Transverse colon (tissue), 4 donors: ENCODE measurements around the gene C14orf119. TPM values are rescaled to one million over a fixed set of nuclear protein-coding genes. Genes with fewer than 3 reads are reported as not detected.

ENCODE experiments used
- DNase-seq: peaks from one replicate; pipeline ENCODE4 v3.0.0-alpha.2; 2019
- H3K27ac ChIP-seq, 4 donors: fragments of 200-600 bp; sonication (generic); 2 replicates each; pipeline ENCODE4 v1.5.1; 2016 to 2018; ENCODE audit warnings: inconsistent platforms in 4 of 4
- H3K27me3 ChIP-seq: fragments of 200-600 bp; sonication (generic); 2 replicates; pipeline ENCODE4 v1.5.1; 2017; ENCODE audit warnings: inconsistent platforms
- H3K36me3 ChIP-seq, 4 donors: fragments of 200-600 bp; sonication (generic); 2 replicates each; pipeline ENCODE4 v1.5.1; 2017 to 2019; ENCODE audit warnings: inconsistent platforms in 4 of 4
- H3K4me1 ChIP-seq, 4 donors: fragments of 200-600 bp; sonication (generic); 2 replicates each; pipeline ENCODE4 v1.5.1; 2017 to 2020; ENCODE audit warnings: inconsistent platforms in 4 of 4
- H3K4me3 ChIP-seq, 4 donors: fragments of 200-600 bp; sonication (generic); 1 replicate in 1 of 4; 2 replicates in 3 of 4; pipeline versions ENCODE4 v1.5.1 to v1.6.1; 2017 to 2019; ENCODE audit warnings: inconsistent platforms in 4 of 4
- H3K9me3 ChIP-seq, 2 donors: fragments of 200-600 bp; sonication (generic); 2 replicates each; pipeline ENCODE4 v1.5.1; 2017 to 2019; ENCODE audit warnings: inconsistent platforms in 2 of 2
- EP300 ChIP-seq: sonication (generic); formaldehyde crosslinking; IDR thresholded peaks from one replicate; pipeline ENCODE4 v1.6.1; 2017; ENCODE audit warnings: antibody characterized with exemption, low read depth
- POLR2A ChIP-seq: fragments of 450-650 bp; IDR thresholded peaks from one replicate; pipeline ENCODE4 v1.6.1; 2016; ENCODE audit warnings: antibody characterized with exemption, mild to moderate bottlenecking, moderate library complexity
- POLR2AphosphoS5 ChIP-seq, 3 donors: sonication (generic); formaldehyde crosslinking; IDR thresholded peaks; one replicate each; pipeline ENCODE4 v1.6.1; 2016; ENCODE audit warnings: antibody characterized with exemption in 3 of 3
- WGBS, 2 donors: methylation state at CpG; one replicate each; pipeline ENCODE4 v1.1.5; 2018; ENCODE audit warnings: low coverage in 1 of 2; 5-methylcytosine and 5-hydroxymethylcytosine counted together
- in situ Hi-C, 4 donors: fragments of 200-750 bp; cut with MboI; loops; one replicate each; pipeline versions ENCODE4 v1.15.0 to v1.15.1; 2017; ENCODE audit warnings: low sequenced_read_pairs in 3 of 4, low pct_ligation_motif_present in 1 of 4, low pct_unique_long_range_greater_than_20kb in 1 of 4
- intact Hi-C: fragments of 100-400 bp; cut with DNase I; formaldehyde crosslinking; loops from one replicate; pipeline ENCODE4 v1.15.1; 2023; ENCODE audit warnings: low total_unique reads
- total RNA-seq, 4 donors: library from RNA; depleted of rRNA; stranded (reverse); fragments of >200 nt; gene quantifications; one replicate each; pipeline ENCODE4 v1.1.0, GENCODE V29; 2016
- TF ChIP-seq, protein P1 (sequence below), 5 experiments: fragments of 200-600 bp in 3 of 5; fragments of 450-650 bp in 2 of 5; sonication (generic) in 3 of 5; IDR thresholded peaks; 1 replicate in 2 of 5; 2 replicates in 3 of 5; pipeline ENCODE4 v1.5.1; 2016 to 2017; ENCODE audit warnings: antibody characterized with exemption in 5 of 5, inconsistent platforms in 3 of 5, mild to moderate bottlenecking in 2 of 5, moderate library complexity in 1 of 5

The C14orf119 gene, protein sequence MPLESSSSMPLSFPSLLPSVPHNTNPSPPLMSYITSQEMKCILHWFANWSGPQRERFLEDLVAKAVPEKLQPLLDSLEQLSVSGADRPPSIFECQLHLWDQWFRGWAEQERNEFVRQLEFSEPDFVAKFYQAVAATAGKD
- total RNA-seq, result 10 to 100 TPM in 3 of 4 donors, 1 to 10 TPM in 1; 3.6 to 33.7 (median 32.0) TPM

DNA sequence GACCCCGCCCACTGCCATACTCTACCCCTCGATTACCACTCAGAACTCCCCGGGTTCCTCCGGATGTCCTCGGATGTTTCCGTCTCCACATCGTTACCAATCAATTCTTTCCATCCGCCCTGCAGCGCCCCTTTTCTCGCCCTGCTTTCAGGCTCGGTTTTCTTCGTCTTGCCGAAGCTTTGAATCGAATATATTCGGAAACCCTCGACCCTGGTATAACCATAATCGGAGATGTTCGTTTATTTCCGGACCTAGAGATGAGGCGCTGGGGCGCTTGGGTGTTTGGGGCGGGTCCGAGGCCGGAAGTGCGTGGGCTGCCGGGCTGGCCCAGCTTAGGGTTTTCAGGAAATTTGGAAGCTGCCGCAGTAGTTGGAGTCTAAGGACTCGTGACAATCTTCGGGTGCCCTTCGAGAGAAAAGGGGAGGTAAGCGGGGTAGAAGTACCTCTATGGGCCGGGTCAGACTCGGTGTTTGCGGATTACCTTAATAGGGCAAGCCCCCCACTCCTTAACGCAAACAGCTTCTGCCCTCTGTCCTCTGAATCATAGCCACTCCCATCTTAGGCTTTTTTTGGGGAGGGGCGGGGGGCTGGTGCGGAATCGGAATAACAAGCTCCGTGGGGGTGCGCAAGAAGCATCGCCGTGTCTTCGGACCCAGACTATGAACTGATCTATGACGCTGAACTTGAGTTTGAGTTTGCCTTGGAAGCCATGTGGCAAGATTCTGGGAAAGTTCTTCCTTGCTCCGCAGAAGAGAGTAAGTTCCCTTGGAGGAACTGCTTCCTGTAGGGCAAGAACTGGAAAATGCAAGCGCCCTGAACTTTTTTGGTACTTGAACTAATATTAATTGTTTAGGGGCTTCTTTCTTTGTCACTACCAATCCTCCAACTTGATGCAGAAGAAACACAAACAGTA lies at the start of gene C14orf119:
TSS of gene C14orf119 (plus strand) at position 310 of the 913 bp plus-strand sequence. CDS start 2,154 bp downstream, outside the sequence.
- Histone ChIP-seq H3K27me3 (no peaks in the 10 kb centered on the region), H3K9me3 (no peaks in the 10 kb centered on the region), H3K36me3 (peaks cover 0 to 29% (median 8%) of the 10 kb centered on the region in 4 donors), H3K27ac (peak within 1 kb of the TSS; percentile 94 to 100 (median 98)), H3K4me1 (peaks cover 22 to 39% (median 26%) of the 10 kb centered on the region in 4 donors), H3K4me3 (peak within 1 kb of the TSS; percentile 65 to 93 (median 84))
- intact Hi-C loops (no loop called here), in situ Hi-C loops (no loop called here)
- DNase-seq, result peak; percentile 100
- 0 to 1% methylated on average over 19 to 46 of the region's 46 CpGs for WGBS, 2 donors
- TF ChIP-seq EP300 (no peak), POLR2A (peak; percentile 83), POLR2AphosphoS5 (IDR thresholded peaks at IDR 0.05) (peak; percentile 88 to 89 (median 89))

DNA sequence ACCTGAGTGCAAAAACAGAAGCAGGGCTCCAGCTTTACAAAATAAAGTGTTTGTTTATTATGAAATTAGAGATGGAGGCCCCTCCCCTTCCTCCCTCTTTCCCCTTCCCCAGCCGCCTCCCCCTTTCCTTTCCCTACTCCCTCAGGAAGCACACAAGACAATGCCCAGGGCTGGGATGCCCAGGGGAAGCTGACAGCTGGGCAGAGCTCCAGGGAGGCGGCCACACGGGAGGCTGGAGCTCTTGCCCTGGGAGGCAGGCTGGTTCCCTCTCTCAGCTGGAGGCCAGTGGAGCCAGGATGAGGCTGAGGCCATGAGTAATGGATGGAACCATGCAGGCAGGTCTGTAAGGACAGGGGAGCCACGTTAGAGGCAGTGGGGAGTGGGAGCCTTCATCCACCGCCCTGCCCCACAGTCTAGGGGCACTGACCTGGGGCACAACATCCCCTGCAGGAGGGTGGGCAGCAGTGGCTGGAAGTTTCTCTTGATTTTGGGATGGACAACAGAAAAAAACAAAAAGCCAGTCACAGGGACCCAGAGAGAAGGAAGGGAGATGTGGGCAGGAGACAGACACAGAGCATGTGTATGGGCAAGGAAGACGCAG lies 48.2 kb upstream of the C14orf119 start:
- Histone ChIP-seq H3K4me3 (no peak overlapping the region), H3K27me3 (no peaks in the 10 kb centered on the region), H3K27ac (no peak overlapping the region), H3K36me3 (no peaks in the 10 kb centered on the region), H3K9me3 (no peaks in the 10 kb centered on the region), H3K4me1 (no peaks in the 10 kb centered on the region)
- intact Hi-C loops (no loop called here), in situ Hi-C loops (no loop called here)
- DNase-seq, result no peak
- TF ChIP-seq EP300, result no peak
- TF ChIP-seq POLR2A, result no peak
- TF ChIP-seq, protein P1, sequence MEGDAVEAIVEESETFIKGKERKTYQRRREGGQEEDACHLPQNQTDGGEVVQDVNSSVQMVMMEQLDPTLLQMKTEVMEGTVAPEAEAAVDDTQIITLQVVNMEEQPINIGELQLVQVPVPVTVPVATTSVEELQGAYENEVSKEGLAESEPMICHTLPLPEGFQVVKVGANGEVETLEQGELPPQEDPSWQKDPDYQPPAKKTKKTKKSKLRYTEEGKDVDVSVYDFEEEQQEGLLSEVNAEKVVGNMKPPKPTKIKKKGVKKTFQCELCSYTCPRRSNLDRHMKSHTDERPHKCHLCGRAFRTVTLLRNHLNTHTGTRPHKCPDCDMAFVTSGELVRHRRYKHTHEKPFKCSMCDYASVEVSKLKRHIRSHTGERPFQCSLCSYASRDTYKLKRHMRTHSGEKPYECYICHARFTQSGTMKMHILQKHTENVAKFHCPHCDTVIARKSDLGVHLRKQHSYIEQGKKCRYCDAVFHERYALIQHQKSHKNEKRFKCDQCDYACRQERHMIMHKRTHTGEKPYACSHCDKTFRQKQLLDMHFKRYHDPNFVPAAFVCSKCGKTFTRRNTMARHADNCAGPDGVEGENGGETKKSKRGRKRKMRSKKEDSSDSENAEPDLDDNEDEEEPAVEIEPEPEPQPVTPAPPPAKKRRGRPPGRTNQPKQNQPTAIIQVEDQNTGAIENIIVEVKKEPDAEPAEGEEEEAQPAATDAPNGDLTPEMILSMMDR (IDR thresholded peaks at IDR 0.05), result no peak
- TF ChIP-seq POLR2AphosphoS5 (IDR thresholded peaks at IDR 0.05), result no peak
- WGBS, 2 donors, result 76 to 82% methylated on average over 1 to 6 of the region's 6 CpGs

DNA sequence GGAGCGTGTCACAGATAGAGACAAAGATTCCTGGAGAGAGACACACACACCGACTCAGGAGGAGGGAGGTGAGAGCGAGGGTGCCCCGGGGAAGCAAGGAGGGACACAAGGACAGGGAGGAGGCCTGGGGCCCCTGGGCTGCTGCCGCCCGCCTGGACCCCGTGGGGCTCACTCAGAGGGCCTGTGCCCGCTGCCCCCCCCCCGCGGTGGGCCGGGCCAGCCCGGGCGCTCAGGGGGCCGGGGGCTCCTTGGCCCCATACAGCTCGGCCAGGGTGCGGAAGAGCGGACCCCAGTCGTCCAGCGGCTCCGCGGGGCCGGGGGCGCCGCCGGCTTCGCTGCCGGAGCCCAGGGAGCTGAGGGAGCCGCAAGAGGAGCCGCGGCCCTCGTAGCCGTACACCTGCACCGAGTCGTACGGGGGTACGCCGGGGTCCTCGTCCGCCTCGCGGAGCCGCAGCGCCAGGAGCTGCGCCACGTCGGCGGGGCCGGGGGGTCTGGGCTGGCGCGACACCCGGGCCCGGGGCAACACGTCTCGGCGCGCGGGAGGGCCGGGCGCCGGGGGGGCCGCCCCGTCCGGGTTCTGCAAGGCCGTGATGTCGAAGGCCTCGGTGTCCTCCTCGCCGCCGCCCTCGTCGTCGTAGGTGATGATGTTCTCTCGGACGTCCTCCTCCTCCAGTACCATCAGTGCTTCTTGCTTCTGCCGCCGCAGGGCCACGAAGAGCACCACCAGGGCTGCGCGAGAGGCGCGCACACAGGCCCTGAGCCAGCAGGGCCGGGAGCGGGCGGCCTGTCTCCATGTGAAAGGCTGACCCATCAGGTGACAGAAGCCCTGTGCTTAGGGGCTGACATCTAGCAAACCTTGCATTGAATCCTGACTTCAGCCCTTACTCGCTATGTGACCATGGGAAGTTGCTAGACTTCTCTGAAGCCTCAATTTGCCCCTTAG lies 47.3 kb upstream of the C14orf119 start:
- Histone ChIP-seq H3K4me1 (no peaks in the 10 kb centered on the region), H3K36me3 (no peaks in the 10 kb centered on the region), H3K27me3 (no peaks in the 10 kb centered on the region), H3K9me3 (no peaks in the 10 kb centered on the region), H3K4me3 (no peak overlapping the region), H3K27ac (no peak overlapping the region)
- TF ChIP-seq, protein P1 (IDR thresholded peaks at IDR 0.05), result no peak
- TF ChIP-seq POLR2A (no peak), EP300 (no peak), POLR2AphosphoS5 (IDR thresholded peaks at IDR 0.05) (no peak)
- intact Hi-C loops (no loop called here), in situ Hi-C loops (no loop called here)
- DNase-seq, result no peak
- 83 to 90% methylated on average over 1 to 81 of the region's 85 CpGs for WGBS, 2 donors

DNA sequence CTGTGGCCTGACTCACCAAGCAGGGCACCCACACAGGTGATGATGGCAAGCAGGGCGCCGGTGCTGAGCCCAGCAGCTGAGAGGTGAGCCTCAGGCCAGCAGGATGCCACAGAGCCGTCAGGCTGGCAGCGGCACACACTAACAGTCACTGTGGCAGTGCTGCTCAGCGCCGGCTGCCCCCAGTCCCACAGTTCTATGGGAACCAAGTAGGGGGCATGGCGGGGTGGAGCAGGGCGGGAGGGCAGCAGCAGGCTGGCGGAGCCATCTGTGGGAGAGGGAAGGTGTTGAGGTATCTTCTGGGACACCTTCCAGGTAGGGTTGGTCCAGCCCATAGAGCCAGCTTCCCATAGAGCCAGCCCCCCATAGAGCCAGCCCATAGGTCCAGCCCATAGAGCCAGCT lies 46.3 kb upstream of the C14orf119 start:
- Histone ChIP-seq H3K27ac (no peak overlapping the region), H3K4me3 (no peak overlapping the region), H3K27me3 (no peaks in the 10 kb centered on the region), H3K4me1 (no peaks in the 10 kb centered on the region), H3K9me3 (no peaks in the 10 kb centered on the region), H3K36me3 (no peaks in the 10 kb centered on the region)
- WGBS, 2 donors, result 93% methylated on average over 8 of the region's 9 CpGs; no CpG with 5 or more reads in 1 of the 2 donors
- intact Hi-C loops, result no loop called here
- TF ChIP-seq, protein P1 (IDR thresholded peaks at IDR 0.05), result no peak
- no peak for TF ChIP-seq POLR2A
- TF ChIP-seq EP300, result no peak
- TF ChIP-seq POLR2AphosphoS5 (IDR thresholded peaks at IDR 0.05), result no peak
- in situ Hi-C loops, result no loop called here
- no peak for DNase-seq
